Epithelial cell of prostate (primary cell): Measurements from ENCODE around the gene ATAD3A.
"Not testable (repeated sequence)": the region's sequence is repeated elsewhere in the genome, so short reads cannot be mapped to it uniquely, and the experiment has no call there.

ENCODE experiments used
- DNase-seq: peaks from one replicate; pipeline ENCODE4 v3.0.0-alpha.2; 2011; ENCODE audit warnings: low read depth, low spot score
- H3K27ac ChIP-seq: fragments of 450-650 bp; 2 replicates; pipeline ENCODE4 v1.5.1; 2017; ENCODE audit warnings: mild to moderate bottlenecking

Gene ATAD3A

GRCh38 chr1:1487701-1488100 is 24.3 kb upstream of the ATAD3A start:
- DNase-seq = no peak

GRCh38 chr1:1489231-1489630 is 22.7 kb upstream of the ATAD3A start:
- DNase-seq = no peak
- no peak overlapping the region for H3K27ac ChIP-seq

More at GRCh38 chr1:1487701-1488100, 24.3 kb upstream of the ATAD3A start:
- no peak overlapping the region for H3K27ac ChIP-seq

- no peak overlapping the region for H3K27ac ChIP-seq
- no peak for DNase-seq
These were observed 22.1 kb upstream of the ATAD3A start for GRCh38 chr1:1489861-1490260.

GRCh38 chr1:1490633-1491230 is 21.2 kb upstream of the ATAD3A start:
- DNase-seq = no peak
- H3K27ac ChIP-seq = no peak overlapping the region

GRCh38 chr1:1491601-1492000 is 20.4 kb upstream of the ATAD3A start:
- no peak for DNase-seq
- no peak overlapping the region for H3K27ac ChIP-seq

GRCh38 chr1:1494311-1494710 is 17.7 kb upstream of the ATAD3A start:
- DNase-seq, H3K27ac ChIP-seq: not testable (repeated sequence)

GRCh38 chr1:1495461-1495975 is 16.4 kb upstream of the ATAD3A start:
- not testable (repeated sequence) for DNase-seq, H3K27ac ChIP-seq

GRCh38 chr1:1504777-1505365 is 7.1 kb upstream of the ATAD3A start:
- peak overlapping the region; percentile 64 for H3K27ac ChIP-seq
- DNase-seq = peak; percentile 62

GRCh38 chr1:1505366-1505798 is 6.6 kb upstream of the ATAD3A start:
- H3K27ac ChIP-seq = peak overlapping the region; percentile 64
- DNase-seq = not testable (repeated sequence)

GRCh38 chr1:1505801-1506200 is 6.2 kb upstream of the ATAD3A start:
- peak overlapping the region; percentile 64 for H3K27ac ChIP-seq
- not testable (repeated sequence) for DNase-seq

GRCh38 chr1:1507305-1507704 is 4.7 kb upstream of the ATAD3A start:
- DNase-seq = no peak
- no peak overlapping the region for H3K27ac ChIP-seq

GRCh38 chr1:1508775-1509464 is 3.0 kb upstream of the ATAD3A start:
- not testable (repeated sequence) for DNase-seq, H3K27ac ChIP-seq

GRCh38 chr1:1509465-1509850 is 2.5 kb upstream of the ATAD3A start:
- DNase-seq, H3K27ac ChIP-seq: not testable (repeated sequence)

- H3K27ac ChIP-seq = peak overlapping the region; percentile 86
- DNase-seq = no peak
These were observed 940 bp upstream of the ATAD3A start for GRCh38 chr1:1510912-1511532.

GRCh38 chr1:1512425-1512824 is 463 bp downstream of the ATAD3A start:
- DNase-seq = not testable (repeated sequence)
- H3K27ac ChIP-seq = peak overlapping the region; percentile 86

- not testable (repeated sequence) for DNase-seq, H3K27ac ChIP-seq
These were observed 1.7 kb downstream of the ATAD3A start for GRCh38 chr1:1513675-1514074.

GRCh38 chr1:1514376-1514775 is 2.4 kb downstream of the ATAD3A start:
- not testable (repeated sequence) for DNase-seq, H3K27ac ChIP-seq

- not testable (repeated sequence) for H3K27ac ChIP-seq
These were observed 5.0 kb downstream of the ATAD3A start for GRCh38 chr1:1516923-1517322.

GRCh38 chr1:1517973-1518620 is 6.1 kb downstream of the ATAD3A start:
- H3K27ac ChIP-seq = no peak overlapping the region
- DNase-seq = no peak

More at GRCh38 chr1:1516923-1517322, 5.0 kb downstream of the ATAD3A start:
- DNase-seq = not testable (repeated sequence)

GRCh38 chr1:1518621-1519007 is 6.7 kb downstream of the ATAD3A start:
- not testable (repeated sequence) for DNase-seq, H3K27ac ChIP-seq
